Adrenal gland (tissue), 5 donors: ENCODE results near the gene OR52A5.

Experiments
- CTCF ChIP-seq, 6 experiments: fragments of 450-650 bp in 4 of 6; fragments of 200-600 bp in 2 of 6; sonication (generic) in 1 of 6; IDR thresholded peaks; 1 replicate in 5 of 6; 2 replicates in 1 of 6; pipeline versions ENCODE4 v1.5.1 to v1.8.0; 2016 to 2021; ENCODE audit warnings: antibody characterized with exemption in 6 of 6, mild to moderate bottlenecking in 2 of 6, moderate library complexity in 1 of 6
- POLR2A ChIP-seq, 2 donors: fragments of 450-650 bp; IDR thresholded peaks; one replicate each; pipeline ENCODE4 v1.6.1; 2017; ENCODE audit warnings: antibody characterized with exemption in 2 of 2, mild to moderate bottlenecking in 2 of 2, moderate library complexity in 1 of 2
- donor health status: DM: no; HTN: no; CAD: no.

GRCh38 chr11:5118893-5119292, 19.3 kb downstream of the OR52A5 start:
- TF ChIP-seq POLR2A (IDR thresholded peaks at IDR 0.05) (no peak), CTCF (IDR thresholded peaks at IDR 0.05) (no peak)
